ENCODE data around the gene TPSD1. TPM values are rescaled to one million over a fixed set of nuclear protein-coding genes. Genes with fewer than 3 reads are reported as not detected.
"Not testable (repeated sequence)": the region's sequence is repeated elsewhere in the genome, so short reads cannot be mapped to it uniquely, and the experiment has no call there.

Gene TPSD1
- total RNA-seq (7.9 TPM), polyA plus RNA-seq (ENCODE audit: insufficient read depth, low read depth, low replicate concordance) (not detected)
- long read RNA-seq, donor 1 = 0 reads
- long read RNA-seq, donor 2 = 0 reads
- long read RNA-seq, donor 3 = 0 reads
- long read RNA-seq, donor 4 = 0 reads
- long read RNA-seq, donor 5 = 0 reads
- long read RNA-seq, donor 6 = 0 reads
- long read RNA-seq, donor 7 = 0 reads
- long read RNA-seq, donor 8 = 0 reads
- long read RNA-seq, donor 9 = 0 reads
- long read RNA-seq, donor 10 = 0 reads

DNA sequence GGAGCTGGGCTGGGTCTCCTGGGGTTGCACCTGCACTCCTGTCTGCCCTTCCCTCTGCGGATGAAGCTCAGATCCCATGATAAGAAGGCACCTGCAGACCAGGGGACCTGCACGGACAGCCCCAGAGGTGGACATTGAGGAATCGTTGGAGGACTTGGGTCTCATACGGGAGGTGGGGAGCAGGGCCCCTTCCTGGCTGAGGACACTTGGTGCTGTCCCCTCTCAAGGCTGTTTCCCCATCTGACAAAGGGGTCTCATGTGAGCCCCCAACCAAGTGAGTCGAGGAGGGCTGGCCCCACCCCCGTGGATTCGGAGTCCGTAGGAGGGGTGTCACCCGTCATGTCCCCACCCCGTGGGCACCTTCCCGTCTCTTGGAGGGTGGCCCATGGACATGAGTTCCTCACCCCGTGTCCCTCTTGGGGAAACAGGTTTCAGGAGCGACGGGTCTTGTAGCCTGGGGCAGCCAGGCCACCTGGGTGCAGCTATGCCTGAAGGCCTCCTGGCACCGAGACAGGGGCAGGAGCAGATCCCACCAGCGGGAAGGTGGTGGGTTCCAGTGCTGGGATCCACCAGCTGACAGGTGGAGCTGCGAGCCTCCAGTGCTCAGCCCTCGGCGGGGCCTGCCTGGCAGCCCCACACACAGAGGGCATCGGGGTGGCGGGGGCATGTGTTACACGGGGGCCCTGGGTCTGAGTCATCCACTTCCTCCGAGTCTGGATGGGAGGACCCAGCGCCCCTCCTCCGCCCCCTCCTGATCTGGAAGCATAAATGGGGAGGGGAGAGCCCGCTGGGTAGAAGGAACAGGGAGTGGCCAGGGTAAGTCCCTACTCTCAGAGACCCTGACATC lies at the start of gene TPSD1:
Gene TPSD1, plus strand, starts transcription at position 794 of the 847 bp plus-strand sequence. CDS start 212 bp downstream, outside the sequence.
- H3K27ac ChIP-seq (ENCODE audit: low read depth in 2 of 2, low read length in 2 of 2); H3K4me3 ChIP-seq (ENCODE audit: low read length in 3 of 3); H3K9me3 ChIP-seq (ENCODE audit: control insufficient read depth in 2 of 3, insufficient read depth in 1 of 3, low read length in 3 of 3); H3K27me3 ChIP-seq (ENCODE audit: control insufficient read depth, insufficient read depth, low read length); H3K36me3 ChIP-seq (ENCODE audit: control insufficient read depth in 2 of 3, insufficient read depth in 3 of 3, low read length in 3 of 3); FAIRE-seq; DNase-seq; intact Hi-C loops (cut with DNase I); H3K9ac ChIP-seq (ENCODE audit: low read length in 3 of 3); H3K4me1 ChIP-seq (ENCODE audit: control insufficient read depth in 2 of 3, insufficient read depth in 2 of 3, low read depth in 1 of 3, low read length in 3 of 3): not testable (repeated sequence)

DNA sequence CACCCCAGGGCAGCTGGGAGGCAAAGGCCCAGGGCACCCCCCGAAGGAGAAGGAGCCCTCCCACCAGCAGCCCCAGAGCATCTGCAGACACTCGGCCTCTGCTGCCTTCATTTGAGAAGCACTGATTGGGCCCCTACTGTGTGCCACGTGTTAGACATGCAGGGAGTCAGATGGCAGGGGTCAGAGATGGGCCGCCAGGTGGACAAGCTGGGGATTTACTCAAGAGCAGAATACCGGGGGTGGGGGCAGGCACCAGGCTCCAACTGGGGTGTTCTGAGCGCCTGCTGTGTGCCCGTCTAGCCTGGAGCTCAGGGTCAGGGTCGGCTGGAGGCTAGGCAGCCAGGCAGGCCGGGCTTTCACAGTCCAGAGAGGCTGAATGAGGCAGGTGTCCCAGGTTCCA lies 49.5 kb upstream of the TPSD1 start:
- DNase-seq (no peak), FAIRE-seq (no peak)
- Histone ChIP-seq H3K4me3 (ENCODE audit: low read length in 3 of 3) (no peak overlapping the region), H3K4me1 (ENCODE audit: control insufficient read depth in 2 of 3, insufficient read depth in 2 of 3, low read depth in 1 of 3, low read length in 3 of 3) (no peaks in the 10 kb centered on the region), H3K36me3 (ENCODE audit: control insufficient read depth in 2 of 3, insufficient read depth in 3 of 3, low read length in 3 of 3) (no peaks in the 10 kb centered on the region), H3K9me3 (ENCODE audit: control insufficient read depth in 2 of 3, insufficient read depth in 1 of 3, low read length in 3 of 3) (no peaks in the 10 kb centered on the region), H3K9ac (ENCODE audit: low read length in 3 of 3) (no peak overlapping the region), H3K27ac (ENCODE audit: low read depth in 2 of 2, low read length in 2 of 2) (no peak overlapping the region), H3K27me3 (ENCODE audit: control insufficient read depth, insufficient read depth, low read length) (no peaks in the 10 kb centered on the region)
- TF ChIP-seq, protein P1, sequence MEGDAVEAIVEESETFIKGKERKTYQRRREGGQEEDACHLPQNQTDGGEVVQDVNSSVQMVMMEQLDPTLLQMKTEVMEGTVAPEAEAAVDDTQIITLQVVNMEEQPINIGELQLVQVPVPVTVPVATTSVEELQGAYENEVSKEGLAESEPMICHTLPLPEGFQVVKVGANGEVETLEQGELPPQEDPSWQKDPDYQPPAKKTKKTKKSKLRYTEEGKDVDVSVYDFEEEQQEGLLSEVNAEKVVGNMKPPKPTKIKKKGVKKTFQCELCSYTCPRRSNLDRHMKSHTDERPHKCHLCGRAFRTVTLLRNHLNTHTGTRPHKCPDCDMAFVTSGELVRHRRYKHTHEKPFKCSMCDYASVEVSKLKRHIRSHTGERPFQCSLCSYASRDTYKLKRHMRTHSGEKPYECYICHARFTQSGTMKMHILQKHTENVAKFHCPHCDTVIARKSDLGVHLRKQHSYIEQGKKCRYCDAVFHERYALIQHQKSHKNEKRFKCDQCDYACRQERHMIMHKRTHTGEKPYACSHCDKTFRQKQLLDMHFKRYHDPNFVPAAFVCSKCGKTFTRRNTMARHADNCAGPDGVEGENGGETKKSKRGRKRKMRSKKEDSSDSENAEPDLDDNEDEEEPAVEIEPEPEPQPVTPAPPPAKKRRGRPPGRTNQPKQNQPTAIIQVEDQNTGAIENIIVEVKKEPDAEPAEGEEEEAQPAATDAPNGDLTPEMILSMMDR (IDR thresholded peaks at IDR 0.05; ENCODE audit: borderline replicate concordance, extremely low read depth, insufficient read depth) = no peak
- intact Hi-C loops (cut with DNase I) = no loop called here

DNA sequence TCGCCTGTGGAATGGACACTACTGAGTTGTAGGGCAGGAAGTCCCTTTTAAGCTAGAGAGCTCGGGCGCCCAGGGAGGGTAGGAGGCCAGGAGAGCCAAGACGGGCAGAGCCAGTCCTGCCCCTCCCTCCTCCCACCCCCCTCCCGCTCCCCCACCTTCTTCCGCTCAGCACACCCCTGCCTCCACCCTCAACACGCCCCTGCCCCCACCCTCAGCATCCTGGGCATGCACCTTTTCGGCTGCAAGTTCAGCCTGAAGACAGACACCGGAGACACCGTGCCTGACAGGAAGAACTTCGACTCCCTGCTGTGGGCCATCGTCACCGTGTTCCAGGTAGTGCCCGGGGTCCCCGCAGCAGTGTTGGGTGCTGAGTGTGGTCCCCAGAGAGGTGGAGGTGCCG lies 49.1 kb upstream of the TPSD1 start:
- no peak overlapping the region for H3K27ac ChIP-seq (ENCODE audit: low read depth in 2 of 2, low read length in 2 of 2)
- DNase-seq (no peak), FAIRE-seq (no peak)
- H3K9me3 ChIP-seq (ENCODE audit: control insufficient read depth in 2 of 3, insufficient read depth in 1 of 3, low read length in 3 of 3) = no peaks in the 10 kb centered on the region
- TF ChIP-seq, protein P1 (IDR thresholded peaks at IDR 0.05; ENCODE audit: borderline replicate concordance, extremely low read depth, insufficient read depth) = no peak
- H3K4me3 ChIP-seq (ENCODE audit: low read length in 3 of 3) = no peak overlapping the region
- intact Hi-C loops (cut with DNase I) = no loop called here
- no peak overlapping the region for H3K9ac ChIP-seq (ENCODE audit: low read length in 3 of 3)
- no peaks in the 10 kb centered on the region for H3K36me3 ChIP-seq (ENCODE audit: control insufficient read depth in 2 of 3, insufficient read depth in 3 of 3, low read length in 3 of 3)
- no peaks in the 10 kb centered on the region for H3K27me3 ChIP-seq (ENCODE audit: control insufficient read depth, insufficient read depth, low read length)
- H3K4me1 ChIP-seq (ENCODE audit: control insufficient read depth in 2 of 3, insufficient read depth in 2 of 3, low read depth in 1 of 3, low read length in 3 of 3) = no peaks in the 10 kb centered on the region

DNA sequence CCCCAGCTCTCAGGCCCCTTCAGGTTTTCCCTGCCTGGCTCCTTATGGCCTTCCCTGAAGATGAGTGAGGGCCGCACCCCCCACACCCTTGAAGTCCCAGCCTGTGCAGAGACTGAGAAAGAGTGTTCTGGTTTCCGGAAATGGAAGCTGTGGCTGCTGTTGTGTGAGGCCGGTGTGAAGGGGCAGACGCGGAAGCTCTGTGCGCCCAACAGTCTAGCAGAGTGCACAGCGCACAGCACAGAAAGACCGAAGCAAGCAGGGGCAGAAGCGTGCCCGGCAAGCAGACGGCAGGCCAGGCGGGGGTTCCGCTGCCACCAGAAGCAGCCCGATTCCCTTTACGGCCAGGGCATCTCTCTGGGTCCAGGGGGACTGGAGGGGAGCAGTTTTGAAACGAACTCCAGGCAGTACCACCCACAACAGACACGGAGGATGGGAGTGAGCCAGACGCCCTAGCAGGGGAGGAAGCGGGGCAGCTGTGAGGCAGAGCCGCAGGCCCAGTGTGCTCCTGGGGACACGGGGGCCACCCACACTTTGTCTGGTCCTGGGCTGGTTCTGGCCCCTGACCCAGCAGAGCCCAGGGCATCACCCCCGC lies 47.5 kb upstream of the TPSD1 start:
- FAIRE-seq = no peak
- Histone ChIP-seq H3K9me3 (ENCODE audit: control insufficient read depth in 2 of 3, insufficient read depth in 1 of 3, low read length in 3 of 3) (no peaks in the 10 kb centered on the region), H3K9ac (ENCODE audit: low read length in 3 of 3) (no peak overlapping the region), H3K4me1 (ENCODE audit: control insufficient read depth in 2 of 3, insufficient read depth in 2 of 3, low read depth in 1 of 3, low read length in 3 of 3) (no peaks in the 10 kb centered on the region), H3K4me3 (ENCODE audit: low read length in 3 of 3) (no peak overlapping the region), H3K36me3 (ENCODE audit: control insufficient read depth in 2 of 3, insufficient read depth in 3 of 3, low read length in 3 of 3) (no peaks in the 10 kb centered on the region), H3K27ac (ENCODE audit: low read depth in 2 of 2, low read length in 2 of 2) (no peak overlapping the region), H3K27me3 (ENCODE audit: control insufficient read depth, insufficient read depth, low read length) (no peaks in the 10 kb centered on the region)
- TF ChIP-seq, protein P1 (IDR thresholded peaks at IDR 0.05; ENCODE audit: borderline replicate concordance, extremely low read depth, insufficient read depth) = no peak
- no peak for DNase-seq
- intact Hi-C loops (cut with DNase I) = no loop called here

Data from kidney (tissue), 22 donors.